Glomerular endothelial cell (primary cell): ENCODE measurements around the gene NCKAP5. TPM values are rescaled to one million over a fixed set of nuclear protein-coding genes. Genes with fewer than 3 reads are reported as not detected.

Experiments
- DNase-seq: peaks from one replicate; pipeline ENCODE4 v3.0.0-alpha.2; 2011; ENCODE audit warnings: low read depth, low spot score; ENCODE audit errors: extremely low read depth
- total RNA-seq: library from RNA; depleted of rRNA; stranded (reverse); fragments of >200 nt; gene quantifications from 2 replicates; pipeline ENCODE4 v1.2.3, GENCODE V29; 2015

NCKAP5 gene
- total RNA-seq, 1 donor from 2014 or later = 6.8 TPM

GRCh38 chr2:133303150-133303549 is 265.1 kb downstream of the NCKAP5 start:
- no peak for DNase-seq

- DNase-seq = no peak
Measured at GRCh38 chr2:133296401-133296800, 271.9 kb downstream of the NCKAP5 start.

- no peak for DNase-seq
Measured at GRCh38 chr2:133293544-133294353, 274.5 kb downstream of the NCKAP5 start.

GRCh38 chr2:133292259-133292658 is 276.0 kb downstream of the NCKAP5 start:
- DNase-seq = no peak

- no peak for DNase-seq
Measured at GRCh38 chr2:133287709-133288108, 280.6 kb downstream of the NCKAP5 start.

GRCh38 chr2:133286326-133286922 is 281.8 kb downstream of the NCKAP5 start:
- DNase-seq = no peak

- no peak for DNase-seq
Measured at GRCh38 chr2:133273031-133273430, 295.2 kb downstream of the NCKAP5 start.

GRCh38 chr2:133271105-133271504 is 297.2 kb downstream of the NCKAP5 start:
- no peak for DNase-seq

- DNase-seq = no peak
Measured at GRCh38 chr2:133270550-133270949, 297.7 kb downstream of the NCKAP5 start.

- no peak for DNase-seq
Measured at GRCh38 chr2:133266926-133267590, 301.2 kb downstream of the NCKAP5 start.

- no peak for DNase-seq
Measured at GRCh38 chr2:133266041-133266925, 302.0 kb downstream of the NCKAP5 start.

GRCh38 chr2:133265432-133265949 is 302.8 kb downstream of the NCKAP5 start:
- DNase-seq = no peak

GRCh38 chr2:133264989-133265401 is 303.3 kb downstream of the NCKAP5 start:
- DNase-seq = no peak

GRCh38 chr2:133262893-133263292 is 305.4 kb downstream of the NCKAP5 start:
- DNase-seq = no peak

GRCh38 chr2:133255360-133255759 is 312.9 kb downstream of the NCKAP5 start:
- no peak for DNase-seq

- DNase-seq = no peak
Measured at GRCh38 chr2:133253793-133254192, 314.5 kb downstream of the NCKAP5 start.

- DNase-seq = no peak
Measured at GRCh38 chr2:133252780-133253355, 315.4 kb downstream of the NCKAP5 start.

GRCh38 chr2:133249362-133249761 is 318.9 kb downstream of the NCKAP5 start:
- DNase-seq = no peak

GRCh38 chr2:133248264-133248663 is 320.0 kb downstream of the NCKAP5 start:
- DNase-seq = no peak

GRCh38 chr2:133247631-133248030 is 320.6 kb downstream of the NCKAP5 start:
- no peak for DNase-seq
